ENCODE results near the gene IQCC. TPM values are rescaled to one million over a fixed set of nuclear protein-coding genes. Genes with fewer than 3 reads are reported as not detected.
A peak's percentile ranks its signal among the peaks of the same experiment; 100 is the strongest.

IQCC gene
- polyA plus RNA-seq, 3 donors = 0.18 to 0.31 (median 0.28) TPM

GRCh38 chr1:32182060-32182459 lies 23.4 kb upstream of the IQCC start:
- Mint-ChIP-seq H3K27me3 (ENCODE audit: low read depth in 3 of 3) (peaks cover 0 to 2% (median 0%) of the 10 kb centered on the region in 3 donors), H3K27ac (peak overlapping the region in 4 of 7 donors; percentile 42 to 54 (median 50)), H3K9me3 (no peaks in the 10 kb centered on the region), H3K4me3 (no peak overlapping the region), H3K36me3 (peaks cover 30 to 60% of the 10 kb centered on the region in 2 donors), H3K4me1 (peaks cover 54% of the 10 kb centered on the region)
- Histone ChIP-seq H3K9ac (ENCODE audit: insufficient read depth, low read length, poor library complexity, severe bottlenecking) (no peak overlapping the region), H3K36me3 (replicated peaks in 1 of 2; ENCODE audit: control insufficient read depth in 1 of 2, insufficient read depth in 2 of 2, low read length in 2 of 2) (peaks cover 40 to 50% of the 10 kb centered on the region in 2 donors), H2AFZ (ENCODE audit: insufficient read depth, low read depth, low read length, poor library complexity, severe bottlenecking) (no peak overlapping the region), H3K27ac (ENCODE audit: low read depth in 1 of 2, low read length in 2 of 2) (peak overlapping the region in 1 of 2 donors; percentile 55), H3K27me3 (ENCODE audit: control insufficient read depth in 2 of 2, insufficient read depth in 2 of 2, low read length in 2 of 2) (no peaks in the 10 kb centered on the region), H4K20me1 (ENCODE audit: insufficient read depth, low read length) (peaks cover 39% of the 10 kb centered on the region), H3K79me2 (ENCODE audit: insufficient read depth, low read length) (peaks cover 61% of the 10 kb centered on the region), H3K4me1 (ENCODE audit: control insufficient read depth in 1 of 2, insufficient read depth in 2 of 2, low read length in 2 of 2) (peaks cover 35 to 41% of the 10 kb centered on the region in 2 donors), H3K4me3 (replicated peaks in 1 of 3; ENCODE audit: low read depth in 2 of 3, low read length in 3 of 3) (no peak overlapping the region), H3K4me2 (replicated peaks; ENCODE audit: extremely low read depth, low read length, poor library complexity, severe bottlenecking) (no peak overlapping the region), H3K9me3 (replicated peaks in 1 of 2; ENCODE audit: control insufficient read depth in 1 of 2, insufficient read depth in 1 of 2, low read length in 2 of 2) (no peaks in the 10 kb centered on the region)
- WGBS (ENCODE audit: insufficient coverage) = 78% methylated on average over 4 of the region's 6 CpGs
- TF ChIP-seq, protein P1, sequence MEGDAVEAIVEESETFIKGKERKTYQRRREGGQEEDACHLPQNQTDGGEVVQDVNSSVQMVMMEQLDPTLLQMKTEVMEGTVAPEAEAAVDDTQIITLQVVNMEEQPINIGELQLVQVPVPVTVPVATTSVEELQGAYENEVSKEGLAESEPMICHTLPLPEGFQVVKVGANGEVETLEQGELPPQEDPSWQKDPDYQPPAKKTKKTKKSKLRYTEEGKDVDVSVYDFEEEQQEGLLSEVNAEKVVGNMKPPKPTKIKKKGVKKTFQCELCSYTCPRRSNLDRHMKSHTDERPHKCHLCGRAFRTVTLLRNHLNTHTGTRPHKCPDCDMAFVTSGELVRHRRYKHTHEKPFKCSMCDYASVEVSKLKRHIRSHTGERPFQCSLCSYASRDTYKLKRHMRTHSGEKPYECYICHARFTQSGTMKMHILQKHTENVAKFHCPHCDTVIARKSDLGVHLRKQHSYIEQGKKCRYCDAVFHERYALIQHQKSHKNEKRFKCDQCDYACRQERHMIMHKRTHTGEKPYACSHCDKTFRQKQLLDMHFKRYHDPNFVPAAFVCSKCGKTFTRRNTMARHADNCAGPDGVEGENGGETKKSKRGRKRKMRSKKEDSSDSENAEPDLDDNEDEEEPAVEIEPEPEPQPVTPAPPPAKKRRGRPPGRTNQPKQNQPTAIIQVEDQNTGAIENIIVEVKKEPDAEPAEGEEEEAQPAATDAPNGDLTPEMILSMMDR (IDR thresholded peaks at IDR 0.05) = no peak
- intact Hi-C loops (cut with micrococcal nuclease) = loop anchor here in 1 of 2 donors (10.0 kb wide), 1 partner anchor 113 kb away; the partner anchor contains the start of gene HDAC1
- no peak for DNase-seq

GRCh38 chr1:32184650-32185049 lies 20.8 kb upstream of the IQCC start:
- Mint-ChIP-seq H3K27ac (peak overlapping the region in 1 of 7 donors; percentile 58), H3K36me3 (peaks cover 55 to 85% of the 10 kb centered on the region in 2 donors), H3K9me3 (no peaks in the 10 kb centered on the region), H3K4me3 (no peak overlapping the region), H3K27me3 (ENCODE audit: low read depth in 3 of 3) (peaks cover 0 to 2% (median 0%) of the 10 kb centered on the region in 3 donors), H3K4me1 (peaks cover 37% of the 10 kb centered on the region)
- intact Hi-C loops (cut with micrococcal nuclease) = loop anchor here in 1 of 2 donors (10.0 kb wide), 1 partner anchor 110 kb away; the partner anchor contains the start of gene HDAC1
- Histone ChIP-seq H3K4me1 (ENCODE audit: control insufficient read depth in 1 of 2, insufficient read depth in 2 of 2, low read length in 2 of 2) (peaks cover 17 to 22% of the 10 kb centered on the region in 2 donors), H4K20me1 (ENCODE audit: insufficient read depth, low read length) (peaks cover 50% of the 10 kb centered on the region), H3K79me2 (ENCODE audit: insufficient read depth, low read length) (peaks cover 71% of the 10 kb centered on the region), H3K36me3 (replicated peaks in 1 of 2; ENCODE audit: control insufficient read depth in 1 of 2, insufficient read depth in 2 of 2, low read length in 2 of 2) (peaks cover 65 to 76% of the 10 kb centered on the region in 2 donors), H3K4me2 (replicated peaks; ENCODE audit: extremely low read depth, low read length, poor library complexity, severe bottlenecking) (no peak overlapping the region), H3K9me3 (replicated peaks in 1 of 2; ENCODE audit: control insufficient read depth in 1 of 2, insufficient read depth in 1 of 2, low read length in 2 of 2) (no peaks in the 10 kb centered on the region), H3K9ac (ENCODE audit: insufficient read depth, low read length, poor library complexity, severe bottlenecking) (no peak overlapping the region), H2AFZ (ENCODE audit: insufficient read depth, low read depth, low read length, poor library complexity, severe bottlenecking) (no peak overlapping the region), H3K4me3 (replicated peaks in 1 of 3; ENCODE audit: low read depth in 2 of 3, low read length in 3 of 3) (no peak overlapping the region), H3K27ac (ENCODE audit: low read depth in 1 of 2, low read length in 2 of 2) (peak overlapping the region in 1 of 2 donors; percentile 21), H3K27me3 (ENCODE audit: control insufficient read depth in 2 of 2, insufficient read depth in 2 of 2, low read length in 2 of 2) (no peaks in the 10 kb centered on the region)
- TF ChIP-seq, protein P1 (IDR thresholded peaks at IDR 0.05) = no peak
- no peak for DNase-seq
